Measurements from ENCODE around the gene C3orf80.
"Not testable (repeated sequence)": the region's sequence is repeated elsewhere in the genome, so short reads cannot be mapped to it uniquely, and the experiment has no call there.

Gene C3orf80

DNA sequence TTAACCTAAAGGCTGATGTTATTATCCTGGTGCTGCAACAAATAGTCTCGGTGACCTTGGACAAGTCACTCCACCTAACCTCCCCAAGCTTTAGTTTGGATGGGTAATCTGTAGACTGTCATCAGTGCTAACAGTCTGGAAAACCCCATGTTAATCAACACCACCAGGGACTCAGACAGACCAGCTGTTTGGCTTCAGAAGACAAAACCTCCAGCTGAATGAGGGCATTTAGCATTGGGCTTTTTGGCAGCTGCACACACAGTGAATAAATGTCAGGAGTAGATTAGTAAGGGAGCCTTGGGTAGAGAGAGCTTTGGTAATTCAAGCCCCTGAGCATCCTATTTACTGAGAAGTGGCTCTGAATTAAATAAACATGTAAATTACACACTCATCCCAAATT is 24.9 kb upstream of the C3orf80 start:
- no peaks in the 10 kb centered on the region for H3K9me3 ChIP-seq
- no peaks in the 10 kb centered on the region for H3K4me1 ChIP-seq (ENCODE audit: control insufficient read depth in 1 of 2, insufficient read depth in 1 of 2, low read depth in 1 of 2, low read length in 1 of 2)
- H3K27me3 ChIP-seq = no peaks in the 10 kb centered on the region
- H3K4me3 ChIP-seq (ENCODE audit: low read depth in 1 of 2, low read length in 1 of 2) = no peak overlapping the region
- TF ChIP-seq, protein P1, sequence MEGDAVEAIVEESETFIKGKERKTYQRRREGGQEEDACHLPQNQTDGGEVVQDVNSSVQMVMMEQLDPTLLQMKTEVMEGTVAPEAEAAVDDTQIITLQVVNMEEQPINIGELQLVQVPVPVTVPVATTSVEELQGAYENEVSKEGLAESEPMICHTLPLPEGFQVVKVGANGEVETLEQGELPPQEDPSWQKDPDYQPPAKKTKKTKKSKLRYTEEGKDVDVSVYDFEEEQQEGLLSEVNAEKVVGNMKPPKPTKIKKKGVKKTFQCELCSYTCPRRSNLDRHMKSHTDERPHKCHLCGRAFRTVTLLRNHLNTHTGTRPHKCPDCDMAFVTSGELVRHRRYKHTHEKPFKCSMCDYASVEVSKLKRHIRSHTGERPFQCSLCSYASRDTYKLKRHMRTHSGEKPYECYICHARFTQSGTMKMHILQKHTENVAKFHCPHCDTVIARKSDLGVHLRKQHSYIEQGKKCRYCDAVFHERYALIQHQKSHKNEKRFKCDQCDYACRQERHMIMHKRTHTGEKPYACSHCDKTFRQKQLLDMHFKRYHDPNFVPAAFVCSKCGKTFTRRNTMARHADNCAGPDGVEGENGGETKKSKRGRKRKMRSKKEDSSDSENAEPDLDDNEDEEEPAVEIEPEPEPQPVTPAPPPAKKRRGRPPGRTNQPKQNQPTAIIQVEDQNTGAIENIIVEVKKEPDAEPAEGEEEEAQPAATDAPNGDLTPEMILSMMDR (IDR thresholded peaks at IDR 0.05) = no peak
- H3K27ac ChIP-seq = no peak overlapping the region
- no peaks in the 10 kb centered on the region for H3K36me3 ChIP-seq

DNA sequence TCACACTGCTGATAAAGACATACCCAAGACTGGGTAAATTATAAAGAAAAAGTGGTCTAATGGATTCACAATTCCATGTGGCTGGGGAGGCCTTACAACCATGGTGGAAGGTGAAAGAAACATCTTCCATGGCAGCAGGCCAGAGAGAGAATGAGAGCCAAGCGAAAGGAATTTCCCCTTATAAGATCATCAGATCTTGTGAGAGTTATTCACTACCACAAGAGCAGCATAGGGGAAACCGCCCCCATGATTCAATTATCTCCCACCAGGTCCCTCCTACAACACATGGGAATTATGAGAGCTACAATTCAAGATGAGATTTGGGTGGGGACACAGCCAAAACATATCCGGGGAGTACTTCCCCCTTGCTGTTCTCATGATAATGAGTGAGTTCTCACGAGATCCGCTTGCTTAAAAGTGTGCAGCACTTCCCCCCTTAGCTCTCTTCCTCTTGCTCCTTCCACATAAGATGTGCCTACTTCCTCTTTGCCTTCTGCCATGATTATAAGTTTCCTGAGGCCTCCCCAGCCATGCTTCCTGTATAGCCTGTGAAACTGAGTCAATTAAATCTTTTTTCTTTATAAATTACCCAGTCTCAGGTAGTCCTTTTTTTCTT is 20.7 kb upstream of the C3orf80 start:
- H3K27ac ChIP-seq; H3K4me1 ChIP-seq (ENCODE audit: control insufficient read depth in 1 of 2, insufficient read depth in 1 of 2, low read depth in 1 of 2, low read length in 1 of 2); H3K36me3 ChIP-seq; H3K4me3 ChIP-seq (ENCODE audit: low read depth in 1 of 2, low read length in 1 of 2); H3K27me3 ChIP-seq; H3K9me3 ChIP-seq: not testable (repeated sequence)

DNA sequence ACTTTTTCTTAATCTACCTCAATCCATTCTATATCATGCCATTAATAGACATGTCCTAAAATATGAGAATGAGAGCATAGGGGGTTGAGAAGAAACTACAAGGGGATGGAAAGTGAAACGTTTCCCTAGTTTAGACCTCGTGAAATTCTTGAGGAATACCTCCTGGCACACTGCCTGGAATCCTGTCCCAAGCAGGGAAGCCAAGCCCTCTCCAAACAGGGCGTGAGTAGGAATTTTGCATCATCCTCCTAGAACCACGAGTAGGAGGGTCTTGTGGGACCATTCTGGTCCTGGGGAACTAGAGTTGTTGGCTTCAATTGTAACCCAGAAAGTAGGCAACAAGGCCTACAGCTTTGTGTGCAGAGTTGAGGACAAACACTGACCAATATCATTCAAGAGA is 19.6 kb upstream of the C3orf80 start:
- no peak overlapping the region for H3K4me3 ChIP-seq (ENCODE audit: low read depth in 1 of 2, low read length in 1 of 2)
- H3K9me3 ChIP-seq = no peaks in the 10 kb centered on the region
- H3K4me1 ChIP-seq (ENCODE audit: control insufficient read depth in 1 of 2, insufficient read depth in 1 of 2, low read depth in 1 of 2, low read length in 1 of 2) = no peaks in the 10 kb centered on the region
- no peaks in the 10 kb centered on the region for H3K36me3 ChIP-seq
- TF ChIP-seq, protein P1 (IDR thresholded peaks at IDR 0.05) = no peak
- no peaks in the 10 kb centered on the region for H3K27me3 ChIP-seq
- no peak overlapping the region for H3K27ac ChIP-seq

DNA sequence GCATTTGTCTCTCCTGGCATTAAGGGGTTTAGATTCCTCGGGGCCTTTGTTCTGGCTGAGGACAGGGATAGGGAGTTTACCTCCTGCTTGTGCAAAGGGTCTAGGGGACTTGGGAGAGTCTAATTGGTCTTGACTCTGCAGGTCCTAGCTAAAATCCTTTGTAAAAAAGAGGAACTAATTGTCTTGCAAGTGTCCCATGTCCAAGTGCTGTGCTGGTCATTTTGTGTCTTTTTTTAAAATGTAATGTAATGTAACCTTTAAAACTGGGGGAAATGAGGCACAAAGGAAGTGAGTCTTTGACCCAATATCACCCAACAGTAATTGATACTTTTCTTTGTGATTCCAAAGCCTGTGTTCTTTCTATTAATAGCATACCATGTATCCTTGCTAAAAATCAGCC is 14.9 kb upstream of the C3orf80 start:
- H3K9me3 ChIP-seq = no peaks in the 10 kb centered on the region
- TF ChIP-seq, protein P1 (IDR thresholded peaks at IDR 0.05) = no peak
- H3K4me1 ChIP-seq (ENCODE audit: control insufficient read depth in 1 of 2, insufficient read depth in 1 of 2, low read depth in 1 of 2, low read length in 1 of 2) = no peaks in the 10 kb centered on the region
- no peak overlapping the region for H3K27ac ChIP-seq
- H3K36me3 ChIP-seq = no peaks in the 10 kb centered on the region
- no peak overlapping the region for H3K4me3 ChIP-seq (ENCODE audit: low read depth in 1 of 2, low read length in 1 of 2)
- no peaks in the 10 kb centered on the region for H3K27me3 ChIP-seq

DNA sequence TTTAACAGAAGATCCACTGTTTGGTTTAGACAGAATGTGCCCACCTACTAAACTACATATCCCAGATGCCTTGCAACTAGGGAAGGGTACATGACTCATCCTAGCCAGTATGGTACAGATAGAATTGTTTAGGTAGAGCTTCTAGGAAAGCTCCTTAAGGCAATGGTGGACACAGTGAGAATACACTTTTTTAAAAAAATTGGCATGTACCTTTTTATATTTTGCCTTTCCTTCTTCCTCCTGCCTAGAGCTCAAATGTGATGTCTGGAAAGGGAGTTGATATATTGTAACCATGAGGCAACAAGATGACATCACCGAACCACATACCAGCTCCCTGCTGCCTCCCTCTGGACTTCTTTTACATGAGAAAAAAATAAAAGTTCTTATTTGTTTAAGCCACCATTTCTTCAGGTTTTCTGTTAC is 14.4 kb upstream of the C3orf80 start:
- Histone ChIP-seq H3K4me3 (ENCODE audit: low read depth in 1 of 2, low read length in 1 of 2) (no peak overlapping the region), H3K27me3 (no peaks in the 10 kb centered on the region), H3K4me1 (ENCODE audit: control insufficient read depth in 1 of 2, insufficient read depth in 1 of 2, low read depth in 1 of 2, low read length in 1 of 2) (no peaks in the 10 kb centered on the region), H3K36me3 (no peaks in the 10 kb centered on the region), H3K27ac (no peak overlapping the region), H3K9me3 (no peaks in the 10 kb centered on the region)
- TF ChIP-seq, protein P1 (IDR thresholded peaks at IDR 0.05) = no peak

DNA sequence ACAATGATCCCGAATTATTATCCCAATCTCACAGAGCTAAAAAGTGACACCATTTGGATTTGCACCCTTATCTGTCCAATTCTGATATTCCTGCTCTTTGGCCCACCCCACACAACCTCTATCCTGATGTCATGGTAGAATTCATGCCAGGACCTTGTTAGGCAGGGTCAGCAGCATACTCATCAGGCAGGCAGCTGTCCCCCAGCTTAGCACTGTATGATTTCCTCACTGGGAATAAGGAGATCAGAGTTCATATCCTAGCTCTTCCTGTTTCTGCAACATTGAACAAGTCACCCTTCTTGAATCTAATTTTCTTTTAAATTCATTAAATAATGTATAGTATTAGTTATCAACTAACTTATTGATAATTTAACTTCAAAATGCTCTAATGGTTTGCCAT is 12.0 kb upstream of the C3orf80 start:
- TF ChIP-seq, protein P1 (IDR thresholded peaks at IDR 0.05) = no peak

More for the DNA sequence above, 12.0 kb upstream of the C3orf80 start:
- Histone ChIP-seq H3K9me3 (no peaks in the 10 kb centered on the region), H3K4me1 (ENCODE audit: control insufficient read depth in 1 of 2, insufficient read depth in 1 of 2, low read depth in 1 of 2, low read length in 1 of 2) (no peaks in the 10 kb centered on the region), H3K27me3 (no peaks in the 10 kb centered on the region), H3K27ac (no peak overlapping the region), H3K36me3 (no peaks in the 10 kb centered on the region), H3K4me3 (ENCODE audit: low read depth in 1 of 2, low read length in 1 of 2) (no peak overlapping the region)

Measured in neutrophil (primary cell).